ENCODE measurements around the gene DVL1. TPM values are rescaled to one million over a fixed set of nuclear protein-coding genes. Genes with fewer than 3 reads are reported as not detected.
A peak's percentile ranks its signal among the peaks of the same experiment; 100 is the strongest.

The DVL1 gene
- polyA plus RNA-seq, 4 donors: 24.6 to 52.2 (median 45.6) TPM

DNA sequence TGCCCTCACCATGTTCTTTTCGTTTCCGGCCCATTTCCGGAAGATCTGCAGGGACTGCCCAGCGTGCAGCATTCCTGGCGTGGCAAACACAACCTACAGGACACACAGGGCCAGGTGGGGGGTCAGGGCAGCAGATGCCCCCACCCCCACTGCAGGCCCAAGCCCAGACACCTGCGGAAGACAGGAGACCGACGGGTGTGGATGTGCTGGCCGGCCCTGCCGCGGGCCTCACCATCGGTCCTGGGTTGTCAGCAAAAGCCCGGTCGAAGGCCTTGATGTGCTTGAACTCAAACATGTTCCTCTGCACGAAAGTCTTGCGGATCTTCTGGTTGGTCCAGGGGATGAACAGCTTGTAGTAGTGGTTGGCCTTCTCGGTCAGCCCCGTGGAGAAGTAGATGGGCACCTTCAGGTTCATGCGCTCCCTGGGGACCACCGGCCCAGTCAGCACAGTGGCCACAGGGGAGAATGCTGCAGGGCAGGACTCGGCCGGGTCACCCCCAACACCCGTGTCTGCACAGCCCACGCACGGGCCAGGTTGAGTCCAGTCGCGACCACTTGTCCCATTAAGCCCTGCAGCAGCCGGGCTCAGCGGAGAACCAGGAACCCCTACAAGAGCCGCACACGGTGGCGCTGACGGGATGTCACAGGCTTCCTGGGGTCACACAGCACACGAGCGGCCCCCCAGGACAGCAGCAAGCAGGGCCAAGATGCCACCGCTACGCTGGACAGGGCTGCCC lies 35.5 kb downstream of the DVL1 start:
- DNase-seq (ENCODE audit: low read depth in 4 of 4, low spot score in 2 of 4): no peak

DNA sequence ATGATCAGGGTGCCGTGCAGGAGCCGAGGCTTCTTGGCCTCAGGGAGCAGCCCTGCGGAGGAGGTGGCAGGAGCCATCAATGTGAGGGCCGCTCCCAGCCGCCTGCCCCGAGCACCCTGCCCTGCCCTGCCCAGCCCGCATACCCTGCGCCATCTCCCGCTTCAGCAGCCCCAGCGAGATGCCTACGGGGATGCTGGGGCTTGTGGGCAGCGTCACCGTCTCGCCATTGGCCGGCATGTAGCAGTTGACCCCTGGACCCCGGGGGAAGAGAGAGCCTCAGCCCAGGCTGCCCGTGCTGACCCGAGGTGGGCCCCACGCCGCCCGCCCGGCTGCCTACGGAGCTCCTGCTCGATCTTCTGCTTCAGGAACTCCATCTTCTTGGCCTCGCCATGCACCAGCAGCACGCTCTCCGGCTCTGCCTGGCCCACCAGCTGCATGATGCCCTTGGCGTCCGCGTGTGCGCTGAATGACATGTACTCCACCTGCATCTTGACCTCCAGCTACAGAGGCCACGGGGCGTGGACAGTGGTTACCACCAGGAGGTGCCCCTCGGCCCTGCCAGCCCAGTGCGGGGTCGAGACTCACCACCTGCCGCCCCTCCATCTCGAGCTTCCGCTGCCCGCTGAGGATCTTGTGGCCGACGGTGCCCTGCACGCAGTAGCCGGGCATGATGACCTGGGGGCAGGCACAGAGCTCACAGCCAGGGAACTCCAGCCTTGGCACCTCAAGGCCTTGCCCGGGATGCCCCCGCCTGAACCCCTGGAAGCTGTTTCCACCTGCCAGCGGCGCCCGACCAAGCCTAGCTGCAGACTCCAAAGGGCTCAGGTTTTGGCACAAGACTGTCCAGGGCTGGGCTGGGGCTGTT lies 36.5 kb downstream of the DVL1 start:
- DNase-seq (ENCODE audit: low read depth in 4 of 4, low spot score in 2 of 4): no peak

DNA sequence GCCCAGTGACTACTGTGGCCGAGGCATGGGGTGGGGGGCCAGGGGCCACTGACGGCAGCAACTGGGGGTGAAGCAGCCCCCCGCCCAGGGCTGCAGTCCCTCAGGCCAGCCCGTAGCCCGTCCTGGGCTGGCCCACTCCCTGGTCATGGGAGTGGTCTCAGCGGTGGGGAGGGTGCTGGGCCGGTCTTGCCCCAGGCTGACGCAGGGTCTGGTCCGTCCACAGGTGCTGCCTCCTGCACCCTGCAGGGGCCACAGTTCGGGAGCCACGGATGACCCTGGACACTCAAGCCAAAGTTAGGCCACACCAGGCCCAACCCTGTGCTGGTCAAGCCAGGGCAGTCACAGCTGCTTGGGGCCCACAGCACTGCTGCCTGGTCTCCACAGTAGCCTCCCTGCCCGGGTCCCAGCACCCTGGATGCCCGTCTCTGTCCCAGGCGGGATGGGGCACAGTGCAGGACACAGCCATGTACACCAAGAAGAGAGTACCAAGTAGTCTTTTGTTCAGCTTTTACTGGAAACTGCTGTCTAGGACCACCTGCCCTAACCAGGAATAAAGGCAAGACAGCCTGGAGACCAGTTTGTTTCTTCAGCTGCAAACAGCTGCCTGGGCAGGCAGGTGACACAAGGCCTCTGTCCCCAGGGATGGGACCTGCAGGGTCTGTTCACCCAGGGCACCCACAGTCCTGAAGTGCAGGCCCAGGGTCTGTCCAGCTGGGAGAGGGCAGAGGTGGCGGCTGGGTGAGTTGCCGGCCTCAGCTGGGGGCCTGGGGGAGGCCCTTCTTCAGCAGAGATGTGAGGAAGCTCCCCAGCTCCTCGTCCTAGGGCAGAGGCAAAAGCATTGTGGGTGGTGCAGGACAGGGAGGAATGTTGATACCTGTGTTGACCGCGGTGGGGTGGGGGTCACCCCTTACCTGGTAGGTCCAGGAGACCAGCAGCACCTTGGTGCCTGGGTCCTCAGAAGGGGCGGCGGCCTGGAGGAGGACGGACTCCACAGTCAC lies 37.8 kb downstream of the DVL1 start:
- DNase-seq (ENCODE audit: low read depth in 4 of 4, low spot score in 2 of 4): no peak

DNA sequence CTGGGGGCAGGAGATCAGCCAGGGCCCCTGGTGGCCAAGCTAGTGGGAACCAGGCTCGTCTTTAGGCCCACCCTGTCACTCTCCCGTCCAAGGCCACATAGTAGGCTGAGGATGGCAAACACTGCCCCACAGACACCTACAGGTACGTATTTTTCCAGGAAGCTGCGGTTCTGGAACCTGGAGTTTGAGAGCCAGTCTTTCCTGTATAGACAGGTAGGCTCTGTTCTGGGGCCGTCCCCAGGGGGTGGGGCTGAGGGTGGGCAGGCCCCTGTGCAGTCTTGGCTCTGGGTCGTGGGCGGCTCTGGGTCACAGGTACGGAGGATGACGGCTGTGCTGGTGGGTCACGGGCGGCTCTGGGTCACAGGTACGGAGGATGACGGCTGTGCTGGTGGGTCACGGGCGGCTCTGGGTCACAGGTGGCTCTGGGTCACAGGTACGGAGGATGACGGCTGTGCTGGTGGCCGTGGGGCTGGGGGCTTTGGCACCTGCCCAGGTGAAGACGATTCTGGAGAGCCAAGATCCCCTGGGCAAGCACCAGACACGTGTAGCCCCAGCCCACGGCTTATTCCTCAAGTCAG lies 38.7 kb downstream of the DVL1 start:
- no peak for DNase-seq (ENCODE audit: low read depth in 4 of 4, low spot score in 2 of 4)

DNA sequence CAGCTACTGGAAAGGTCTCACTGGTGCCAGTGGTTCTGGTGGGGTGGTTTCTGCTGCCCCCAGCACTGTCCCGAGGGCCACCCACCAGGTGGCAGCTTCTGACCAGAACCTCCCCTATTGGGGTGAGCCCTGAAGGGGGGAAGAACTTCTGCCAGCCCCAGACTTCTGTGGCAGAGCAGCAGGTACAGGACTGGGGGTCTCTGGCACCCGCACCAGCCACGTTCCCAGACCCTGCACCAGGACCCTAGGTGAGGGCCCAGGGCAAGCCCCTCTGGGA lies 39.2 kb downstream of the DVL1 start:
- DNase-seq (ENCODE audit: low read depth in 4 of 4, low spot score in 2 of 4): no peak

DNA sequence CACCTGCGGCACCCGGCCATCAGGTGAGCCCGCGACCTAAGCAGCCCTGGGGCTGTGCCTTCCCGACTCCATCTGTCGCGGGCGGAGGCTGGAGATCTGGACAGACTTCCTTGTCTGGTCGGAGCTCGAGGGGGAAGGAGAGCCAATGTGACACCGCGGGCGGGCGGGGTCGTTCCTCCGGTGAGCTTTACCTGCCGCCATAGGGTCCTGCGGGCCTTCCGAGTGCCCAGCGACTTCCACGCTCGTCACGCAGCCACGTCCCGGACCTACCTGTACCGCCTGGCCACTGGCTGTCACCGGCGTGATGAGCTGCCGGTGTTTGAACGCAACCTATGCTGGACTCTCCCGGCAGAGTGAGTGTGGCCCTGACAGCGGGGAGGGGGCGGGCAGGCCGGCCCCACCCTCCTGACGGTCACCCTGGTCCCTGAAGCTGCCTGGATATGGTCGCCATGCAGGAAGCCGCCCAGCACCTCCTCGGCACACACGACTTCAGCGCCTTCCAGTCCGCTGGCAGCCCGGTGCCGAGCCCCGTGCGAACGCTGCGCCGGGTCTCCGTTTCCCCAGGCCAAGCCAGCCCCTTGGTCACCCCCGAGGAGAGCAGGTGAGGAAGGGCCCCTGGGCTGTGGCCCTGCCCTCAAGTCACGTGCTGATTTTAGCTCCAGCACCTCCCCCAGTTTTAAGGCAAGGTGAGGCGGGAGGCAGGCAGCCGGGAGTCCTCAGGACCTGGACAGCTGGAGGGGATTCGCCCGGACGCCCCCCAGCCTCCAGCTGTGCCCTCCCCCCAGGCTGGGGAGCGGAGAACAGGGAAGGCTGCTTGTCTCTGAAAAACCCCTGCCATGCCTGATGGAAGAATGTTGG lies 39.7 kb downstream of the DVL1 start:
- DNase-seq (ENCODE audit: low read depth in 4 of 4, low spot score in 2 of 4): no peak

DNA sequence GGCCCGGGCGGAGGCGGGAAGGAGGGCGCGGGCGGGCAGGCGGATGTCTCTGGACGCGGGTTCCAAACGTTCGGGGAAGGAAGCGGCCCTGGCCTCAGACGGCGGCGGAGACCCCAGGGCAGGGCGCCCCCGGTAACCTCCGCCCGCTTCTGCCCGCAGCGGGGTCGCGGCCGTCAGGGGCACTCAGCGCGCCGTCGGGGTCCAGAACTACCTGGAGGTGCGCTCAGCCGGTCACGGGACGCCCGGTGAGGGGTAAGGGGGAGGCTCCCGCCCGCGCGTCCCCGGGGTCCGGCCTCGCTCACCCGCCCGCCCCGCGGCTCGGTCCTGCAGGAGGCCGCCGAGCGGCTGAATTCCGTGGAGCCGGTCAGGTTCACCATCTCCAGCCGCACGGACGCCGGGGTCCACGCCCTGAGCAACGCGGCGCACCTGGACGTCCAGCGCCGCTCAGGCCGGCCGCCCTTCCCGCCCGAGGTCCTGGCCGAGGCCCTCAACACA lies 40.4 kb downstream of the DVL1 start:
- DNase-seq (ENCODE audit: low read depth in 4 of 4, low spot score in 2 of 4): no peak

DNA sequence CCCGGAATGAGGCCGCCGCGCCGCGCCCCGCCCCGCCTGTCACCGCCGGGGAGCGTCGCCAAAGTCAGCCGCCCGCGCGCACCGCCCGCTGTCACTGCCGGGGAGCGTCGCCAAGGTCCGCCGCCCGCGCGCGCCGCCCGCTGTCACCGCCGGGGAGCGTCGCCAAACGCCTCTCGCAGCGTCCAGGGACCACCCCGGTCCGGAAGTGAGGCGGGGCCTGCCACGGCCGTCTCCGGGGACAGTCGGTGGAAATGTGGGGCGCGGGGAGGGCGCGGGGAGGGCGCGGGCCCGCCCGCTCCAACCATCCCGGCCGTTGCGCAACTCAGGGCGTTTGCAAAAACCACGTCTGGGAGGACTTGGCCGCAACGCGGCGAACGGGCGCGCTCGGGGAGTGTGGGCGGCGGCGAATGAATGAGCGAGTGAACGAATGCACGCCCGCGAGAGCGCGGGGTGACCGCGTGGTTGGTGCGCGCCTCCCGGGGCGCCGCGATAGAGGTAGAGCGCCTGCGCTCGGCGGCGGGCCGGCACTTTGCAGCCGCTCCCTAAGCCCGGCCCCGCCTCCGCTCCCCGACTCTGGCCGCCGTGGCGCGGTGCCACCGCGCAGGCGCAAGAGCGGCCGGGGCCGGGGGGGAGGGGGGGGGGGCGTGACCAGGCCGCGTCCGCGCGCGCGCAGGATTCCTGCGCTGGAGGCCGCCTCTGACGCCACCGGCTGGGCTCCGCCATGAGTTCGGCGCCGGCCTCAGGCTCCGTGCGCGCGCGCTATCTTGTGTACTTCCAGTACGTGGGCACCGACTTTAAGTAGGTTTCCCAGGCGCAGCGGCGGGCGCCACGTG lies 41.1 kb downstream of the DVL1 start, which contains the start of the genes ACAP3 and PUSL1:
ACAP3 (minus strand) TSS at position 8 of the 833 bp plus-strand sequence. CDS start 115 bp downstream, outside the sequence.
PUSL1 (plus strand) TSS at position 675 of the 833 bp plus-strand sequence; CDS start at position 722, 47 bp downstream.
- DNase-seq (ENCODE audit: low read depth in 4 of 4, low spot score in 2 of 4): peak; percentile 68 to 79 (median 78)

DNA sequence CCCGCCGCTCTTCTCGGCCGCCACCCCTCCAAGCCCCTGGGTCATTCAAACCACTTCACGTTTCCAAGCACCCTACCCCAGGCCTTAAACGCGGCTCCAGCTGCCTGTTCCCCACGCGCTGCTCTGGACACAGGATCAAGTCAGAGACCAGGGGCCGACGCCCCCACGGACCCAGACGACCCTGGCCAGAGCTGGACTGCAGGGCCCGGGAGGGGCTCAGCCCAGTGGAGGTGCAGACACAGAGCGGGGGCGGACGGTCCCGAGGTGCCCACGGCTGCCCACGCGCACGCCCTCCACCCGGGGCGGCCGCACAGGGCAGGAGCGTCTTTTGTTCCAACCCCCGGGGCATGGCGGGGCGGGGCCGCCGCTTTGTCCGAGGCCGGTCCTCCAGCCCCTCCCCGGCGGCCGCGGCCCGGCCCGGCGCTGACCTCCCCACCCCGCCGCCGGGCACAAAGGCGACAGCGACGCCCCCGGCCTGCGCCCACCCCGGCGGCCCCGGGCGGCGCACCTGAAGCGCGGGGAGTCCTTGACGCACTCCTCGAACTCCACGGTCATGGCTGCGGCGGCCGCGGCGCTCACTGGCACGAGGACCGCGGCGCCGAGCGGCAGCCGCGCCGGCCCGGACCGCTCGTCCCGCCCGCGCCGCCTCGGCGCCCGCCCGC lies 41.8 kb downstream of the DVL1 start:
- DNase-seq (ENCODE audit: low read depth in 4 of 4, low spot score in 2 of 4): no peak

DNA sequence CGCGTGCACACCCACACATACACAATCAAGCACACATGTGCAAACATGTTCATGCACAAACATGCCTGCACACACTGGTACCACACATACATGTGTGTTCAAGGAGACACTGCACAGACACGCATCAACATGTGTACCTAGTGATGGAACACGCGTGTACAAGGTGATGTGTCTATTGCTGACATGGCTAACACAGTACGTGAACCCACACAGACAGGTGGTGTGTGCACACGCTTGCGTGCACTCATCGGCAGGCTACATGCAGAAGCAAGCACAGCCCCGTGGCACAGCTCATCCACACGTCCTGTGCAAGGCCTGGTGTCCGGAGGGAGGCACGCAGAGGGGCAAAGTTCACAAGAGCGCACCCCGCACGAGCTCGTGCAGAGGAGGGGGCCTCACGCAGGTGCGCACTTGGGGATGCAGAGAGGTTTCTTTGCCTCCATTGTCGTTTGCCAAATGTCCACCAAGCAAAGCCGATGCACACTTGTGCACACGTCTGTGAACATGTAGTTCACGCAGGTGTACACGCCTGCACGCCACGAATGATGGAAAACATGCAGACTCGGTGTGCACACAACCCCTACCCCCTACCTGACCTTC lies 42.5 kb downstream of the DVL1 start:
- no peak for DNase-seq (ENCODE audit: low read depth in 4 of 4, low spot score in 2 of 4)

DNA sequence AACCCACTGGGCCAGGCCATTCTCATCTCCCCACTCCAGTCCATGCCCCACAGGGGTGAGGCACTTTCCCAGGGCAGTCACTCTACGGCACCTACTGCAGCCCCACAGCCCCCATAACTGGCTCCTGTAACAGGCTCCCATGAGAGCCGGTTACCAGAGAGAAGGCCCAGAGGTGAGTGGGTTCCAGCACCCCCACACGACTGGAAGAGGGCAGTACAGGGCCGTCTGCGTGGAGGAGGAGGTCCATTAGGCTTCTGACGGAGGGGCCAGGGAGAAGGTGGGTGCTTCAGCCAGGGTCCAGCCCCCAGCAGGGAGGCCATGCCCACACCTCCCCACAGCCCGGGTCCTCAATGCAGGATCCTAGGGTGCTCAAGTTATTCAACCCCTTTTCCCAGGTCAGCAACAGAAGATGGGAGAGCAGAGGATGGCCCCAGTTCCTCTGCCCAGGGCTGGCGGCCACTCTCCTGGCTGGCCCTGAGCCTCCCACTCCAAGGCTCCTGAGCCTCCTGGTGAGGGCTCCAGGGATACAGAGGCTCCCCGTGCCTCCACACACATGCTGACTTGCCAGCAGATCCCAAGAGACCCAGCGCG lies 43.1 kb downstream of the DVL1 start:
- DNase-seq (ENCODE audit: low read depth in 4 of 4, low spot score in 2 of 4): no peak

DNA sequence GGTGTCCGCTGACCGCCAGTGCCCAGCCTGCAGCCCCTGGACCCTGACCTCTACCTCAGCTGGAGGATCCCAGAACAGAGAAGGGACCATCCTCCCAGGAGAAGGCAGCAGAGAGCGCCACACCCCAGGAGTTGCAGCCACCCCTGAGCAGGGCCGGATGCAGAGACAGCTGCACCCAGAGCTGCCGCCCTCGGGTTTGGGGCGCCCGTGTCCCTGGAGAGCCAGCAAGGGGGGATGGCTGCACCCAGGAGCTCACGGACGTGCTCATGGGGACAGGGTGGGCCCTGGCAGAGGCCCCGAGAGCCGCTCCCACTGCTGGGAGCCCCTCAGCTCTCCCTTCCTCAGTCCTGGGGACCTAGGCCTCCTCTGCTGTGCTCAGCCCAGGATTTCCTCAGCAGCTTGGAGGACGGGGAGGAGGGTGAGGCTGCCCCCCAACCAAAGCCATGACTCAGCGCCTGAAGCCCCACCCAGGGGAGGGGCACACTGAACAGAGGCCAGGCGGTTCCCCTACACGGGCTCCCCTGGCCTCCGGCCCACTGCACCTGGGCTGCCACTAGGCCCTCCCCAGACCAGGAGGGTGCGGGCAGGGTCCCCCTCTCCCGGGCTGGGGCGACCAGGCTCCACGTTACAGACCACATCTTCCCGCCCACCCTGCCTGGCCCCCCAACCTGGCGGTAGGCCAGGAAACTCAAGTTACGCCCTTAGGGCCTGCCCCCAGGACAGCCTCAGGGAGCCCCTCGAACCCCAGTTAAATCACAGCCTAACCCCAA lies 43.7 kb downstream of the DVL1 start:
- DNase-seq (ENCODE audit: low read depth in 4 of 4, low spot score in 2 of 4): no peak

DNA sequence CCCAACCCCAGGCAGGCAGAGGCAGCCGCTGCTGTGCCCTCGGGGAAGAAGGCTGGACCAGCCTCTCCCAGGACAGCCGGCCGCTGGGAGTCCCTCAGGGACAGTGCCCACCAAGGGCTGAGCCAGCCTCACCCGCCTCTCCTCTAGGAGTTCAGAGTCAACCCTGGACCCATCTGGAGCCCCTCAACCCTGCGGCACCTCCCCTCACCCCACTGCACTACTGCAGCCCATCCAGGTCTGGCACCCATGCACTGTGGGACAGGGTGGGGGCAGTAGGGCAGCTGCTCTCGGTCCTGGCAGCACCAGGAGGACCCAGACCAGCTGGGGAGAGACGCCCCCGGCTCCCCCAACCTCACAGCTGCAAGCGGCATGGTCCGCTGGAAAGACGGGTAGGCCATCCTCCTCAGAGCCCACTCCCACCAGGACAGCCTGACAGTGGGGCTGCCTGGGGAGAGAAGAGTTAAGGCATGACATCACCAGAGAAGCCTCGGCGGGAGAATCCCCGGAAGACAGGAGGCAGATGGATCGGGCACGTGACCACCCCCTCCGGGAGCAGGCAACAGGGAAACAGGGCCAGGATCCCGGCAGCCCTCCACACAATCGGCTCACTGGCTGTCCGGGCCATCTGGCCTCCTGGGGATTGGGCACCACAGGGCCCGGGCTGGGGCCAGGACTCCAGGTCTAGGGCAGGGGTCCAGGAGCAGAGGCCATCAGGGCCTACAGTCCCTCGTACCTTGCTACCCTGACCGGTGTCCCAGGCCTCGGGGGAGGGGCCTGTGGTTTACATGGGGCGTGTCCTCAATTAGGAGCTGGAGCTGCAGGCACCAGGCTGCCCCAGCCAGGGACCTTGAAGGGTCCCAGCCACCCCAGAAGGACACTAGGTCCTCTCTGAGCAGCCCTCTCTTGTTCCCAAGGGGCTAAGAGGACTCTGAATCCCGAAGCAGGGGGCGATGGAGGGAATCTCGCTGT lies 44.6 kb downstream of the DVL1 start:
- DNase-seq (ENCODE audit: low read depth in 4 of 4, low spot score in 2 of 4): peak in 1 of 4 donors; percentile 55

DNA sequence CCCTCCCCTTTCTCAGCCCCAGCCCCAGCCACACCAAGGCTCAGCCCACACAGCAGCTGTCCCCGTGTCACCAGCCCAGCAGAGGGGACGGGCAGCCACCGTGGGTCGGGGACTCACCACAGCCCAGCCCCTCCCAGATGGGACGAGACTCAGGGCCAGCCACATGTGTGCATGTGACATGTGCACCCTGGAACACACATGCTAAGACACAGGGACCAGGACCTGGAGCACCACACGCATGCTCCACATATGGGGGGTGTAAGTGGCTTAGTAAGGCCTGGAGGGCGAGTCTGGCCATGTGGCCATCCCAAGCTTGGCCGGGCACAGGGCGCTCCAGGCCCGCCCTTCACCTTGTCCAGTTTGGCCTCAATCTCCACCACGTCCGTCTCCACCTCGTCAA lies 45.5 kb downstream of the DVL1 start:
- no peak for DNase-seq (ENCODE audit: low read depth in 4 of 4, low spot score in 2 of 4)

DNA sequence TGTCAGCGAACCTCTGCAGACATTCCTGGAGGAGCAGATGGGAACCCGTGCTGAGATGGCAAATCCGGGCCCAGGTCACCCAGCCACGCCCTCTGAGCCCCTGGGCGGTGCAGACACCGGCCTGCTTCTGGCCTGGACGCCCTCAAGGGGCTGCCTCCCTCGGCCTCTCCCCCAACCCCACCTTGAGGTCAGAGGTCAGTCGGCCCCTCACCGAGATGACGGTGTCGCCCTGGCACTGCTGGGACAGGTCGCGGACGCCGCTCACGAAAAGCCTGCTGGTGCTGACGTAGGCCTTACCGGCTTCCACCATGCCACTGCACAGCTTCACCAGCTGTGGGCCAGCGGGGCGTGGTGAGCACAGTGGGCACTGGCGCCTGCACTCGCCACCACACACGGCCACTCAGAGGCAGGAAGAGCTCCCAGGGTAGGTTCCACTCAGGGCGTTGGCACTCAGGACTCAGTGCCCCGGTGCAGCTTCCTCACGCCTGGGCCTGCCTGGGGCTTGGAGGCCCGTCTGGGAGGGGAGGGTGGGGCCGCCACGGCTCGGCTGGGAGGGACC lies 46.2 kb downstream of the DVL1 start:
- no peak for DNase-seq (ENCODE audit: low read depth in 4 of 4, low spot score in 2 of 4)

Data from left renal cortex interstitium (tissue), 4 donors.